Dendritic cell treated with granulocyte-macrophage colony-stimulating factor and Interleukin-4, amounts not matched to agents 40 ng/mL and 50 ng/mL, for 4 days (primary cell): ENCODE measurements around the gene MYLK.

Source experiments
- H3K27ac Mint-ChIP-seq: one replicate; pipeline ENCODE4 v1.8.0; 2022; ENCODE audit warnings: mild to moderate bottlenecking, mixed read lengths
- H3K27me3 Mint-ChIP-seq: one replicate; pipeline ENCODE4 v1.8.0; 2022; ENCODE audit warnings: mild to moderate bottlenecking, mixed read lengths
- H3K36me3 Mint-ChIP-seq: one replicate; pipeline ENCODE4 v1.8.0; 2022; ENCODE audit warnings: low read depth, mixed read lengths
- H3K4me1 Mint-ChIP-seq: one replicate; pipeline ENCODE4 v1.8.0; 2022; ENCODE audit warnings: low read depth, mixed read lengths
- H3K4me3 Mint-ChIP-seq: one replicate; pipeline ENCODE4 v1.8.0; 2022; ENCODE audit warnings: mild to moderate bottlenecking, moderate library complexity, mixed read lengths
- H3K9me3 Mint-ChIP-seq: one replicate; pipeline ENCODE4 v1.8.0; 2022; ENCODE audit warnings: mixed read lengths
- intact Hi-C: fragments of 100-400 bp; cut with micrococcal nuclease; formaldehyde crosslinking; loops from one replicate; pipeline ENCODE4 v1.15.0; 2022

MYLK gene

GRCh38 chr3:123802007-123802625, 82.0 kb downstream of the MYLK start:
- H3K9me3 Mint-ChIP-seq = no peaks in the 10 kb centered on the region
- no peaks in the 10 kb centered on the region for H3K27me3 Mint-ChIP-seq
- no peaks in the 10 kb centered on the region for H3K36me3 Mint-ChIP-seq
- no peak overlapping the region for H3K4me3 Mint-ChIP-seq
- no peaks in the 10 kb centered on the region for H3K4me1 Mint-ChIP-seq
- intact Hi-C loops = no loop called here
- H3K27ac Mint-ChIP-seq = no peak overlapping the region

- Mint-ChIP-seq H3K36me3 (no peaks in the 10 kb centered on the region), H3K4me1 (no peaks in the 10 kb centered on the region)
Measured at GRCh38 chr3:123801474-123801873, 82.7 kb downstream of the MYLK start.

GRCh38 chr3:123800362-123800682, 83.8 kb downstream of the MYLK start:
- H3K9me3 Mint-ChIP-seq = no peaks in the 10 kb centered on the region
- no peaks in the 10 kb centered on the region for H3K4me1 Mint-ChIP-seq
- H3K36me3 Mint-ChIP-seq = no peaks in the 10 kb centered on the region
- no peaks in the 10 kb centered on the region for H3K27me3 Mint-ChIP-seq
- intact Hi-C loops = no loop called here
- H3K27ac Mint-ChIP-seq = no peak overlapping the region
- H3K4me3 Mint-ChIP-seq = no peak overlapping the region

More at GRCh38 chr3:123801474-123801873, 82.7 kb downstream of the MYLK start:
- H3K9me3 Mint-ChIP-seq = no peaks in the 10 kb centered on the region
- no peak overlapping the region for H3K27ac Mint-ChIP-seq
- no peak overlapping the region for H3K4me3 Mint-ChIP-seq
- intact Hi-C loops = no loop called here
- H3K27me3 Mint-ChIP-seq = no peaks in the 10 kb centered on the region

GRCh38 chr3:123799544-123800361, 84.4 kb downstream of the MYLK start:
- Mint-ChIP-seq H3K36me3 (no peaks in the 10 kb centered on the region), H3K27me3 (no peaks in the 10 kb centered on the region), H3K4me1 (no peaks in the 10 kb centered on the region), H3K4me3 (no peak overlapping the region), H3K27ac (no peak overlapping the region), H3K9me3 (no peaks in the 10 kb centered on the region)
- intact Hi-C loops = no loop called here

- intact Hi-C loops = no loop called here
- no peak overlapping the region for H3K4me3 Mint-ChIP-seq
- H3K36me3 Mint-ChIP-seq = no peaks in the 10 kb centered on the region
- H3K4me1 Mint-ChIP-seq = no peaks in the 10 kb centered on the region
- no peaks in the 10 kb centered on the region for H3K9me3 Mint-ChIP-seq
- H3K27ac Mint-ChIP-seq = no peak overlapping the region
- no peaks in the 10 kb centered on the region for H3K27me3 Mint-ChIP-seq
Measured at GRCh38 chr3:123798550-123798949, 85.6 kb downstream of the MYLK start.

- intact Hi-C loops = no loop called here
- Mint-ChIP-seq H3K4me3 (no peak overlapping the region), H3K36me3 (no peaks in the 10 kb centered on the region), H3K27ac (no peak overlapping the region), H3K27me3 (peaks cover 1% of the 10 kb centered on the region), H3K9me3 (no peaks in the 10 kb centered on the region), H3K4me1 (no peaks in the 10 kb centered on the region)
Measured at GRCh38 chr3:123795471-123796251, 88.5 kb downstream of the MYLK start.

- Mint-ChIP-seq H3K27me3 (peaks cover 1% of the 10 kb centered on the region), H3K36me3 (no peaks in the 10 kb centered on the region), H3K4me3 (no peak overlapping the region), H3K9me3 (no peaks in the 10 kb centered on the region), H3K27ac (no peak overlapping the region), H3K4me1 (no peaks in the 10 kb centered on the region)
- intact Hi-C loops = no loop called here
Measured at GRCh38 chr3:123793425-123793824, 90.7 kb downstream of the MYLK start.

- Mint-ChIP-seq H3K27ac (no peak overlapping the region), H3K4me3 (no peak overlapping the region), H3K4me1 (no peaks in the 10 kb centered on the region), H3K9me3 (no peaks in the 10 kb centered on the region), H3K27me3 (peaks cover 1% of the 10 kb centered on the region), H3K36me3 (no peaks in the 10 kb centered on the region)
- intact Hi-C loops = no loop called here
Measured at GRCh38 chr3:123792473-123793201, 91.5 kb downstream of the MYLK start.

GRCh38 chr3:123791898-123792297, 92.2 kb downstream of the MYLK start:
- H3K27ac Mint-ChIP-seq = no peak overlapping the region
- H3K36me3 Mint-ChIP-seq = no peaks in the 10 kb centered on the region
- intact Hi-C loops = no loop called here
- no peak overlapping the region for H3K4me3 Mint-ChIP-seq
- no peaks in the 10 kb centered on the region for H3K9me3 Mint-ChIP-seq
- H3K4me1 Mint-ChIP-seq = no peaks in the 10 kb centered on the region
- peaks cover 1% of the 10 kb centered on the region for H3K27me3 Mint-ChIP-seq

- intact Hi-C loops = no loop called here
- Mint-ChIP-seq H3K4me3 (no peak overlapping the region), H3K27me3 (peaks cover 1% of the 10 kb centered on the region)
Measured at GRCh38 chr3:123791417-123791816, 92.7 kb downstream of the MYLK start.

GRCh38 chr3:123791073-123791370, 93.1 kb downstream of the MYLK start:
- Mint-ChIP-seq H3K27me3 (peaks cover 1% of the 10 kb centered on the region), H3K4me3 (no peak overlapping the region), H3K4me1 (no peaks in the 10 kb centered on the region), H3K36me3 (no peaks in the 10 kb centered on the region), H3K27ac (no peak overlapping the region), H3K9me3 (no peaks in the 10 kb centered on the region)
- intact Hi-C loops = no loop called here

More at GRCh38 chr3:123791417-123791816, 92.7 kb downstream of the MYLK start:
- Mint-ChIP-seq H3K27ac (no peak overlapping the region), H3K36me3 (no peaks in the 10 kb centered on the region), H3K4me1 (no peaks in the 10 kb centered on the region), H3K9me3 (no peaks in the 10 kb centered on the region)

GRCh38 chr3:123790254-123791072, 93.7 kb downstream of the MYLK start:
- H3K4me3 Mint-ChIP-seq = no peak overlapping the region
- intact Hi-C loops = no loop called here
- H3K9me3 Mint-ChIP-seq = no peaks in the 10 kb centered on the region
- H3K27me3 Mint-ChIP-seq = peaks cover 1% of the 10 kb centered on the region
- no peak overlapping the region for H3K27ac Mint-ChIP-seq
- H3K4me1 Mint-ChIP-seq = no peaks in the 10 kb centered on the region
- no peaks in the 10 kb centered on the region for H3K36me3 Mint-ChIP-seq

GRCh38 chr3:123789760-123790159, 94.4 kb downstream of the MYLK start:
- peaks cover 1% of the 10 kb centered on the region for H3K27me3 Mint-ChIP-seq
- no peak overlapping the region for H3K4me3 Mint-ChIP-seq
- H3K9me3 Mint-ChIP-seq = no peaks in the 10 kb centered on the region
- H3K4me1 Mint-ChIP-seq = no peaks in the 10 kb centered on the region
- intact Hi-C loops = no loop called here
- H3K36me3 Mint-ChIP-seq = no peaks in the 10 kb centered on the region
- H3K27ac Mint-ChIP-seq = no peak overlapping the region
